Keratinocyte (primary cell): ENCODE results near the gene ZG16B. TPM values are rescaled to one million over a fixed set of nuclear protein-coding genes. Genes with fewer than 3 reads are reported as not detected.
A peak's percentile ranks its signal among the peaks of the same experiment; 100 is the strongest.

Experiments used
- DNase-seq: peaks from one replicate; pipeline ENCODE4 v3.0.0-alpha.2; 2011; ENCODE audit warnings: low read depth, missing footprints, low spot score
- FAIRE-seq: peaks from 2 replicates; lab custom pipeline; 2011; peaks lifted over from hg19 to GRCh38; lab: Jason Lieb, UNC
- H2AFZ ChIP-seq: 2 replicates; pipeline ENCODE4 v1.6.0; 2012; ENCODE audit warnings: low read length, control low read depth, inconsistent platforms; ENCODE audit not compliant: control insufficient read depth
- H3K27ac ChIP-seq: 2 replicates; pipeline ENCODE4 v1.5.1; 2011; ENCODE audit warnings: low read length; ENCODE audit not compliant: control insufficient read depth, insufficient read depth
- H3K27me3 ChIP-seq: 3 replicates; pipeline ENCODE4 v1.6.0; 2011; ENCODE audit warnings: low read length; ENCODE audit not compliant: control insufficient read depth, insufficient read depth; ENCODE audit errors: extremely low read depth
- H3K36me3 ChIP-seq, 2 experiments: 2 replicates in 1 of 2; 3 replicates in 1 of 2; pipeline ENCODE4 v1.5.1; 2011; ENCODE audit warnings: low read length in 2 of 2, mild to moderate bottlenecking in 1 of 2; ENCODE audit not compliant: control insufficient read depth in 2 of 2, insufficient read depth in 2 of 2; ENCODE audit errors: extremely low read depth in 1 of 2
- H3K4me1 ChIP-seq: 3 replicates; pipeline ENCODE4 v1.5.1; 2011; ENCODE audit warnings: low read length; ENCODE audit not compliant: control insufficient read depth, insufficient read depth; ENCODE audit errors: extremely low read depth
- H3K4me2 ChIP-seq: 3 replicates; pipeline ENCODE4 v1.6.0; 2011; ENCODE audit warnings: low read depth, low read length; ENCODE audit not compliant: control insufficient read depth, insufficient read depth; ENCODE audit errors: extremely low read depth
- H3K4me3 ChIP-seq, 3 experiments: fragments of 200-600 bp in 1 of 3; sonication (generic) in 1 of 3; 2 replicates in 2 of 3; 3 replicates in 1 of 3; pipeline ENCODE4 v1.5.1; 2011 to 2016; ENCODE audit warnings: low read length in 3 of 3, mild to moderate bottlenecking in 3 of 3, control low read depth in 2 of 3, inconsistent platforms in 1 of 3, low read depth in 1 of 3, mixed read lengths in 1 of 3, mixed run types in 1 of 3, moderate library complexity in 1 of 3; ENCODE audit not compliant: control insufficient read depth in 2 of 3, insufficient read depth in 2 of 3; ENCODE audit errors: extremely low read depth in 1 of 3
- H3K79me2 ChIP-seq: 2 replicates; pipeline ENCODE4 v1.6.0; 2012; ENCODE audit warnings: low read length; ENCODE audit not compliant: control insufficient read depth, insufficient read depth
- H3K9ac ChIP-seq: 3 replicates; pipeline ENCODE4 v1.6.0; 2011; ENCODE audit warnings: low read length; ENCODE audit not compliant: control insufficient read depth, insufficient read depth; ENCODE audit errors: extremely low read depth
- H3K9me1 ChIP-seq: 3 replicates; pipeline ENCODE4 v1.6.0; 2011; ENCODE audit warnings: low read length; ENCODE audit not compliant: control insufficient read depth, insufficient read depth; ENCODE audit errors: extremely low read depth
- H3K9me3 ChIP-seq: 2 replicates; pipeline ENCODE4 v1.5.1; 2012; ENCODE audit warnings: low read depth, low read length; ENCODE audit not compliant: control insufficient read depth
- H4K20me1 ChIP-seq: 3 replicates; pipeline ENCODE4 v1.6.0; 2011; ENCODE audit warnings: low read length; ENCODE audit not compliant: control insufficient read depth, insufficient read depth; ENCODE audit errors: extremely low read depth
- EZH2 ChIP-seq: IDR thresholded peaks from one replicate; pipeline ENCODE4 v1.6.1; 2012; ENCODE audit warnings: inconsistent platforms, mild to moderate bottlenecking, low read length, moderate library complexity
- dilution Hi-C: fragments of 300-500 bp; cut with MboI; formaldehyde crosslinking; loops from one replicate; pipeline ENCODE4 v1.7.0; 2020; ENCODE audit warnings: low sequenced_read_pairs; ENCODE audit not compliant: extremely low pct_ligation_motif_present
- polyA plus RNA-seq, 5 experiments: library from polyadenylated mRNA; depleted of rRNA in 3 of 5; stranded (reverse) in 3 of 5; stranded (forward) in 1 of 5; unstranded in 1 of 5; fragments of >200 nt; gene quantifications; 1 replicate in 1 of 5; 2 replicates in 3 of 5; 3 replicates in 1 of 5; pipeline versions ENCODE4 v1.2.1 to v1.2.3, GENCODE V29; 2011 to 2012; ENCODE audit warnings: missing spikeins in 2 of 5, low read depth in 1 of 5, low replicate concordance in 1 of 5
- TF ChIP-seq, protein P1 (sequence below), 3 experiments: IDR thresholded peaks in 1 of 3; conservative IDR thresholded peaks in 1 of 3; optimal IDR thresholded peaks in 1 of 3; 2 replicates in 2 of 3; 3 replicates in 1 of 3; pipeline versions ENCODE3 to v1.5.1; 2011; ENCODE audit warnings: low read length in 3 of 3, mild to moderate bottlenecking in 3 of 3, moderate library complexity in 2 of 3, control low read depth in 1 of 3, inconsistent platforms in 1 of 3; ENCODE audit not compliant: insufficient read depth in 2 of 3; ENCODE audit errors: extremely low read depth in 1 of 3

Gene ZG16B
- polyA plus RNA-seq, 1 donor (not counting 4 experiments of a cell fraction or from before 2014, with no cell fraction given), result 2.1 TPM

DNA sequence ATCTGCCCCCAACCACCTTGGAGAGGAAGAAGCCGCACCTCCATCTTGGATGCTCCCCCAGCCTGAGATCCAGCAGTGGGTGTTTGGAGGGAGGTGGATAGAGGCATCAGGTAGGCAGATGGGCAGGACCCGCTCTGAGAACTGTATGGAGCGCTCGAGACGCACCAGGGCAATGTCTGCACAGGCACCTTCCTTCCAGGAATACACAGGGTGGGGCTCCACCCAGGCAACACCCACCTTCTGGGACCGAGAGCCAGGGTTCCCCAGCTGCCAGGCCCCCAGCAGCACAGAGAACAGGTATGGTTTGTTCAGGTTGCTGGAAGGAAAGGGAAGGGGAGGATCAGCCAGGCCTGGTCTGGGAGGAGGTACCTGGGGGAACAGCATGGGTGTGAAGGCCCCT, 25.4 kb downstream of the ZG16B start:
- Histone ChIP-seq H3K36me3 (peaks cover 0 to 3% of the 10 kb centered on the region in 2 experiments), H4K20me1 (no peaks in the 10 kb centered on the region), H2AFZ (no peak overlapping the region), H3K9me1 (no peaks in the 10 kb centered on the region), H3K4me2 (no peak overlapping the region), H3K27me3 (no peaks in the 10 kb centered on the region), H3K9me3 (no peaks in the 10 kb centered on the region), H3K9ac (no peak overlapping the region), H3K27ac (no peak overlapping the region), H3K4me1 (peaks cover 17% of the 10 kb centered on the region), H3K4me3 (no peak overlapping the region), H3K79me2 (no peaks in the 10 kb centered on the region)
- TF ChIP-seq, protein P1, sequence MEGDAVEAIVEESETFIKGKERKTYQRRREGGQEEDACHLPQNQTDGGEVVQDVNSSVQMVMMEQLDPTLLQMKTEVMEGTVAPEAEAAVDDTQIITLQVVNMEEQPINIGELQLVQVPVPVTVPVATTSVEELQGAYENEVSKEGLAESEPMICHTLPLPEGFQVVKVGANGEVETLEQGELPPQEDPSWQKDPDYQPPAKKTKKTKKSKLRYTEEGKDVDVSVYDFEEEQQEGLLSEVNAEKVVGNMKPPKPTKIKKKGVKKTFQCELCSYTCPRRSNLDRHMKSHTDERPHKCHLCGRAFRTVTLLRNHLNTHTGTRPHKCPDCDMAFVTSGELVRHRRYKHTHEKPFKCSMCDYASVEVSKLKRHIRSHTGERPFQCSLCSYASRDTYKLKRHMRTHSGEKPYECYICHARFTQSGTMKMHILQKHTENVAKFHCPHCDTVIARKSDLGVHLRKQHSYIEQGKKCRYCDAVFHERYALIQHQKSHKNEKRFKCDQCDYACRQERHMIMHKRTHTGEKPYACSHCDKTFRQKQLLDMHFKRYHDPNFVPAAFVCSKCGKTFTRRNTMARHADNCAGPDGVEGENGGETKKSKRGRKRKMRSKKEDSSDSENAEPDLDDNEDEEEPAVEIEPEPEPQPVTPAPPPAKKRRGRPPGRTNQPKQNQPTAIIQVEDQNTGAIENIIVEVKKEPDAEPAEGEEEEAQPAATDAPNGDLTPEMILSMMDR (optimal IDR thresholded peaks at IDR 0.05 in 1 of 3, IDR thresholded peaks at IDR 0.05 in 1 of 3, conservative IDR thresholded peaks at IDR 0.05 in 1 of 3; ENCODE audit: extremely low read depth in 1 of 3, insufficient read depth in 2 of 3, low read length in 3 of 3), result no peak
- TF ChIP-seq EZH2, result no peak
- dilution Hi-C loops, result no loop called here
- FAIRE-seq (no peak), DNase-seq (no peak)

DNA sequence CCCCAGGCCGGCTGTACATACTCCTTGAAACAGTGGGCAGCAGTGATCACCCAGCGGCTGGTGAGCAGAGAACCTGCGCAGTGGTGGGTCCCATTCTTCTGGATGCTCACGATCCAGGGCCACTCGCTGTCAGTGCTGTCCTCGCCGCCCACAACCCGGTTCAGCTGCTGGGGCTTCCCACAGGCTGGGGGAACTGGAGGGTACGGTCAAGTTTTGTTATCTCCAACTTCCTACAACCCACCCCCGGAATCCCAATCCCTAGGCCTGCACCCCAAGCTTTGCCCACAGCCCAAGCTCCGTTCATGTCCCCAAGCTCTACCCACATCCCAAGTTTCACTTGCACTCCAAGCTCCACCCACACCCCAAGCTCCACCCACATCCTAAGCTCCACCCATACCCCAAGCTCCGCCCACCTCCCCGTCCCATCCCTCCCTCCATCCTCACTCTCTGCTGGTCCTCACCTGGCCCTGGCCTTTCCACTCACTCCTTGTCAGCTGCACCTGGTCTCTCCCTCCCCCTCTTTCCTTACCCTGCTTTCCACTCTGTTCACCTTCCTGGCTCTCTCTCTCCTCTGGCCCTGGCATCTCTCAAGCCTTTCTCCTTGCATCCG, 26.1 kb downstream of the ZG16B start:
- no peak for TF ChIP-seq EZH2
- TF ChIP-seq, protein P1 (optimal IDR thresholded peaks at IDR 0.05 in 1 of 3, IDR thresholded peaks at IDR 0.05 in 1 of 3, conservative IDR thresholded peaks at IDR 0.05 in 1 of 3; ENCODE audit: extremely low read depth in 1 of 3, insufficient read depth in 2 of 3, low read length in 3 of 3), result no peak
- no peak for DNase-seq
- H3K4me2 ChIP-seq, result no peak overlapping the region
- H3K27ac ChIP-seq, result no peak overlapping the region
- no peak overlapping the region for H3K9ac ChIP-seq
- H3K9me3 ChIP-seq, result no peaks in the 10 kb centered on the region
- H3K4me1 ChIP-seq, result peaks cover 20% of the 10 kb centered on the region
- H3K36me3 ChIP-seq, result peaks cover 0 to 3% of the 10 kb centered on the region in 2 experiments
- no peak overlapping the region for H2AFZ ChIP-seq
- FAIRE-seq, result peak; percentile 48
- H3K27me3 ChIP-seq, result no peaks in the 10 kb centered on the region
- H4K20me1 ChIP-seq, result no peaks in the 10 kb centered on the region
- no peak overlapping the region for H3K4me3 ChIP-seq
- dilution Hi-C loops, result no loop called here
- no peaks in the 10 kb centered on the region for H3K9me1 ChIP-seq
- H3K79me2 ChIP-seq, result no peaks in the 10 kb centered on the region
